HG02943 (cell line): ENCODE data around the gene NAPEPLD.
"Not testable (repeated sequence)": the region's sequence is repeated elsewhere in the genome, so short reads cannot be mapped to it uniquely, and the experiment has no call there.

Experiments used
- ATAC-seq: cut with Tn5 transposase; IDR thresholded peaks from one replicate; pipeline ENCODE4 v1.9.1; 2021; ENCODE audit warnings: mild to moderate bottlenecking, low read depth, moderate library complexity; ENCODE audit not compliant: unreplicated experiment

NAPEPLD gene

DNA sequence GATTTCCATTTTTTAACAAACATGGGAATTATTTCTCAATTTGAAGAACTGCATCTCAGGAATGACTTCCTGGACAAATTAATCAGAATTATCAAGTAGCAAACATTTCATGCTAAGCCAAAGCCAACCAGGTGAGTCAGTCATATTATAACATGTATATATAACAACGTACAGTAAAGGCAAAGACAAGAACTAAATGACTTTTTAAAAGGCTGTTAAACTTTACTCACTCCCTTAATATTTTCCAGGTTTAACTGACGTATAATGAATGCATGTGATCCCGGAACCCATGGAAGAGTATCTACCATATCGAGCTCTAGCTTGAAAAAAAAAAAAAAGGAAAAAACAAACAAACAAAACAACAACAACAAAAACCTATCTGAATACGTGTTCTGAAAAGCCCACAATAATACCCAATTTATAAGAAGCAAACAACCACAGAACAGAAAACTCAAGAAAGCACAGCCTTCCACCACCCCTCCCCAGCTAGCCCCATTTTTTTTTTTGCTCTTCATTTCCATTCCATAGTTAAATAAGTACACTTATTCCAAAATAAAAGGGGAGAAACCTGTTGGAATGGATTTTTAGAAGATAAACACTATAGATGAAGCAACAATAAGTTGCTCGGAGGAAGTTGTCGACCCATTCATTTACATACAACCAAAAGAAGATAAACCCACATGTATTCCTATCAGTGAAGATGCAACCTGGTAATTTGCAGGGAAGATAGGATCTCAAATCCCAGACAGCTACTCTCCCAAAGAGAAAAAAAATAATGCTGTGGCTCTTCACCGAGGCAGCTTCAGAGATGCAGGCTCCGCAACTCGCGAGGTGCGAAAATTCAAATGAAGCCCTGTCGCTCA, 537 bp downstream of the NAPEPLD start:
- no peak for ATAC-seq

DNA sequence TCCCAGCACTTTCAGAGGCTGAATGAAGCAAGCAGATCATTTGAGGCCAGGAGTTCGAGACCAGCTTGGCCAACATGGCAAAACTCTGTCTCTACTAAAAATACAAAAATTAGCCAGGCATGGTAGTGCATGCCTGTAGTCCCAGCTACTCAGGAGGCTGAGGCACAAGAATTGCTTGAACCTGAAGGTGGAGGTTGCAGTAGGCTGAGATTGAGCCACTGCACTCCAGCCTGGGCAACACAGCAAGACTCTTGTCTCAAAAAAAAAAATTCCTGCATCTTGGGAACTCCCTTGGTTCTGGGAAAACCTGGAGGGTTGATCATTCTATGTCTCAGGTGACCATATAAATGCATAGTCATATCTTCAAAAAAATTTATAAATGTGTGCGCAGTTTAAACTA, 4.1 kb downstream of the NAPEPLD start:
- ATAC-seq: not testable (repeated sequence)

DNA sequence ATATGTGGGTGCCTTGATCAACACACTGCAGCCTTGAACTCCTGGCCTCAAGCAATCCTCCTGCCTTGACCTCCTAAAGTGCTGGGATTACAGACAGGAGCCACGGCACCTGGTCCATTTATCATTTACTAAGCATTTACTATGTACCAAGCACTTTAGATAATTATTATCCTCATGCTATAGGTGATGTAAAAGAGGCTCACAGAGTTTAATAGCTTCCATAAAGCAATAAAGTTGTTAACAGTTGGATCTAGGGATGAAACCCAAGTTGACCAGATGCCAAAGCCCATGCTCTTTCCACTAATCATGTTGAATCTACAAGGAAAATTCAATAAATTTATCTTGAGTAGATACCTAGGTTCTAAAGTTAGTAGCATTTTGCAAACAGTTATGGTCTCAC, 5.0 kb downstream of the NAPEPLD start:
- ATAC-seq: no peak

DNA sequence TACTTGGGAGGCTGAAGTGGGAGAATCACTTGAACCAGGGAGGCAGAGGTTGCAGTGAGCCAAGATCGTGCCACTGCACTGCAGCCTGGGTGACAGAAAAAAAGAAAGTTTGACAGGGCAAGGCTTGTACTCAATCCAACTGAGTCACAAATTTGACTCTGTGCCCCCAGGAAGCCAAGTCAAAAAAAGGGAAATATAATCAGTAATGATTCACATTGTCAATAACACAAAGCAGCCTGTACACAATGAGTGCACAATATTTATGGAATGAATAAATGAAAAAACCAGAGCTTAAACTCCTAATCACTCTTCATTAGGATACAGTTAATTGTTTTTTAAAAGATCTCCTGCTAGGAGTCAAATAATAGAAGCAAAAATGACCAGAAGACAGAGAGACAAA, 6.4 kb downstream of the NAPEPLD start:
- ATAC-seq: no peak

DNA sequence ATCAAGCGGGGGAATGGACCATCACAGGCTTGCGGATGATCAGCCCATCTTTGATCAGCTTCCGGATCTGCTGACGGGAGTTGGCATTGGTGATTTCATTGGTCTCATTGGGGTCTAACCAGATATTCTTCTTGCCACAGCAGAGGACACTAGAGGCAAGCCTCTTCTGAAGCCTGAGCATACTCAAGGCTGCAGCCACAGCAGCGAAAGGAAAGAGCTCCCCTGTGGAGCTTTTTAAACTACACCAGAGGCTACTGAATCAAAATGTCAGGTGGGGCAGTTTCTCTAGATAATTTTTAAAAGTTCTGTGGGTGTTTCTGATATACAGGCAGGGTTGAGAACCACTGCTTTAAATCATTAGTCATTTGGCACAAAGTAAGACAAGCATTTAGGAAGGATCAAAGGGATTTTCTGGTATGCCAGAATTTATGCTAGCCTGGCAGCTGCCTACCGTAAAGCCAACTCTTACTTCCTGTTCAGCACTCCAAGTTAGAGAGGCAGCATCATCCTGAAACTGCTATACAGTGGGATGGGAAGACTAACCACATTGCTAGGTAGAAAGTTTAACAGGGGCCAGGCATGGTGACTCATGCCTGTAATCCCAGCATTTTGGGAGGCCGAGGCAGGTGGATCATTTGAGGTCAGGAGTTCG, 7.0 kb downstream of the NAPEPLD start:
- no peak for ATAC-seq

DNA sequence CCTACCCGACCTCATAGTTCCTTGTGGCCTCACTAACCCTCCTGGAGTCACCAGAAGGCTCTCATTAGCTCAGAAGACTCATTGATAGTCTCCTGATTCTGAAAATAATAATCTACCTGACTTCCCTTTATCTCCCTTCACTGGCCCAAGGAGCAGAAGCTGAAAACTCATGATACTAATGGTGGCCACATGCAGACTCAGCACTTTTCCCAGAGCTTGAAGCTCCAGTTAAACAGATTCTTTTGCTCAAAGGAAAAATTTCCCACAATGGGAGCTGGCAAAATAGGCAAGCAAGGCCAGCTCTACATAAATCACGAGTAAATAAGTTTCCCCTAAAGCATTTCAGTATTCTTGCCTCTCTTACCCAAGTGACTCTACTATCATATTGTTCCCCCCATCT, 8.2 kb downstream of the NAPEPLD start:
- no peak for ATAC-seq

DNA sequence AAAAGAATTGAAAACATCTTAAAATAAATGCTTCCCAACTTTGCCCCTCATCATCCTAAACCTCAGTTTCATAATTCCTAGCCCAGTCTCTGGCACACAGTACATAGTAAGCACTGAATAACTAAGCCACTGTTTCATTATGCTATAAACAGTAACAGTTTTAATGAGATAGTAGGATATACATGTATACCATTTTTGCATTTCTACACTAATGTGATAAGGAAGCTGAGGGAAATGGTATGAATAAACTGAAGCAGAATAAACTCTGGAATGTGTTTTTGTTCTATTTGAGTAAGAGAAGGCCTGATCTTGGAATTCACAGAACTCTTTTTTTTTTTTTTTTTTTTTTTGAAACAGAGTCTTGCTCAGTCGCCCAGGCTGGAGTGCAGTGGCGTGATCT, 8.8 kb downstream of the NAPEPLD start:
- ATAC-seq: no peak

DNA sequence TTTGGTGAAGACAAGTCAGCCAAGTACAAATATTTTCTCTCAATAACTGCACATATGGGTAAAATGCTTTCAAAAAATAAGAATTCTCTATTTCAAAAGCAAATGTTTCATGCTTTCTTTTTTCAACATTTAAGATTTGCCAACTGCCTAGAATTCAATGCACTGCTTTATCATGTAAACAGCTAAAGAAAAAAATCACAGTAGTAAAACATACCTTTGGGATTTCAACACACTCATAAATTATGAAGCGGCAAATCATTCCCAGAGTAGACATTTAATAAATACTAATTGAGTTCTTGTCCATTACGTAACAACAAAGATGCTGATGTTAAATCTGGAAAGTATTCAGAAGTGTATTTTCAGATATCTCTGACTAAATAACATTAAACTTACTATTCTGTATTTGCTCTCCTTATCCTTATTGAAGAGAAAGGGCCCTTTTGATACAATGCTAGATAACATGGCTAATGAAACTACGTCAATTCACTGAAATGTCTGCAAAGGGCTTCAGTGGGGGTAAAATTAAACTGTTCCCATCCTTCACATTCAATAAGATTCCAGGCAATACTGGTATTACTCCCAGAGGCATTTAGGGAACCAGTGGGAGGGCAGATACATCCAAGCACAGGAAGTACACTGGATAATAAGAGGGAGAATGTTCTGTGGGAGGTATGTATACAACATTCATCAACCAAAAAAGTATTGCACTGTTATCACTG, 13.9 kb downstream of the NAPEPLD start:
- ATAC-seq: no peak

DNA sequence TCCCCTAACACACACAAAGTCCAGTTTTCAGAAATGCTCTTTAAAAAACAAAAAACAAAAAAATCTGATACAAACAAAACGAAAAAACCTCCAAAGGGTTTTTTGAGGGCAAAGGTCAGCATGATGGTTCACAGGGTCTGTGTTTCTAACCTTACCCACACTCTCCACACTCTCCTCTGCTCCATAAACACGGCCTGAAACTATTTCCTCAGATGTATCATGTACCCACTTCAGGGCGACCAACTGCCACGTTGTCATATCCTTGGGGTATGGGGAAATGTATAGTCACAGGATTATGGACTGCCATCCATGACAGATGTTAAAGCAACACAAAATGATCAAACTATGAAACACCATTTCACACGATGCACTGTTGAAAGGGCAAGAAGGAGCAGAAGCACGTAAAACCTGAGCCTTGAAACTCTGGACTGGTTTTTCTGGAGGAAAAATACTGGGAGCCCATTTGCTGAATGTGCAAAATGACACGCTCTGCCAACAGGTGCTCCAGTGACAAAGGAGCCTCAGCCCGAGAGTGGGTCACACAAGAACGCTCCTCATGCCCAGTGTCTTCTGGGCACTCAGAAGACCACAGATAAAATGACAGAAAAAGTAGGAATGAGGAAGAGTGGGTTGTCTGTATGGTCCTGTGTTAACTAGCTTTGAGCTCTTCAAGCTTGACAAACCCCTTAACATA, 15.8 kb downstream of the NAPEPLD start:
- ATAC-seq: no peak

DNA sequence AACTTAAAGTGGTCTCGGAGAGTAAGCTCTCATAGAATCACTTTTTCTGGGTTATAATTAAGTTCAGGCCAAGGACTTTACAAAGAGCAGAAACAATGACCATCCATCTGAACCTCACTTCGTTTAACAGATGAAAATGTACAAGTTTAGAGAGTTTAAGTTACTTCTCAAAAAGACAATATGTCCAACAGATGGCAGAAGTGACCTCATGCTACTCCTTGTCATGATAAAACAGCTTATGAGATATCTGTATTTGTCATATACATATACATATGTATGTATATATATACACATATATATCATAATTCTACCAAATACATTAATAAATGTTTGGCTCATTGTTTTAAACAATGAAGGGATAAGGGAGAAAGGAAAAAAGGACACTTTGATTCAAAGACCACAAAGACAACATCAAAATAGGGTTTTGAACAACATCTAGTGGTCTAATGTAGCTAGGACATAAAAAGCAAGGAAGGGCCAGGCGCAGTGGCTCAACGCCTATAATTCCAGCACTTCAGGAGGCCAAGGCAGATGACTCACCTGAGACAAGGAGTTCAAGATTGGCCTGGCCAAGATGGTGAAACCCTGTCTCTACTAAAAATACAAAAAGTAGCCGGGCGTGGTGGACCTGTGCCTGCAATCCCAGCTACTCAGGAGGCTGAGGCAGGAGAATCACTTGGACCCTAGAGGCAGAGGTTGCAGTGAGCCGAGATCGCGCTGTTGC, 17.8 kb downstream of the NAPEPLD start:
- no peak for ATAC-seq

DNA sequence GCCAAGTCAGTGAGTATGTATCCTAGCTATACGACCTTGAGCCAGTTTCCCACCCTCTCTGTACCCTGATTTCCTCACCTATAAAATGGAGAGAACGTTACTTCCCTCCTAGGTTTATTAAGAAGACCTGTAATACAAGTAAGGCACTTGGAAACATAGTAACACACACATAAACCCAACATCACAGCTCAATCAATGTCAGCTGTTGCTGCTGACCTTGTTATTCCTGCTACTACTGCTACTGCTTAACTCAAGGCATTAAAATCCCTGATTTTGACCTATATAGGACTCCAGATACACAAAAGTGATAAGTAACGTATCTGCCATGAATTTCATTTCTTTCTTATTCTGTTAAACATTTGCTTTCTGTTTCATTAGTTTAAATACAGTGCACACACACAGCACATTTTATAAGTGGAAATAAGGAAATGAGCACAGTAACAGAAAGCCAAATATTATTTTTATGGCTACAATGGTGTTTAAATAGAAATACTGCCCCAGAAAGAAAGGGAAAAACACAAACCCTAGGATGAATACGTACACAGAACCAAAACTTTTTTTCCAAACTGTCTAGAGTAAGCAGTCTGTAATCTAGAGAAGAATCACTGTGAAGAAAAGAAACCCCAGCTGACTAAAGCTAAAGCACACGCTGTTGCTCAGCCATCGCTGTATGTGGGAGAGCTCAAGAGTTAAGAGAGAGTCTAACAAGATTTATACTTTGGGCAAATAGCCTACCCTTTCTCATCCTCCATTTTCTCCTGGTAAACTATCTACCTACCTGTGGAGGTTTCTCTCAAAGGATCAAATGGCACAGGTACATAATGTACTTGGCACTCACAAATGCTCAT, 19.0 kb downstream of the NAPEPLD start:
- ATAC-seq: no peak

DNA sequence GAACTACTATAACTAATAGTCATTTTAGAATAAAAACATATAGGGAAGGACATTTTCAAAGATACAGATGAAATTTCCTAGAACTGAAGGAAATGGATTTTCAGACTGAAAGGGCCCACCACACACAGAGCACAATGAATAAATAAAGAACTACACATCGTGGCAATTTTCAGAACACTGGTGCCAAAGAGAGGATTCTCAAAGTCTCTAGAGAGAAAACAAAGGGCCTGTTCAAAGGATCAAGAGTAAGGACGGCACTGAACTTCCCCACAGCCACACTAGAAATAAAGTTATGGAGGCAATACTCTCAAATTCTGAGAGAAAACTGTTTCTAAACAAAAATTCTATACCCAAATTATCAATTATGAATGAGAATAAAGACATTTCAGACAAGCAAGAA, 21.9 kb downstream of the NAPEPLD start:
- no peak for ATAC-seq

DNA sequence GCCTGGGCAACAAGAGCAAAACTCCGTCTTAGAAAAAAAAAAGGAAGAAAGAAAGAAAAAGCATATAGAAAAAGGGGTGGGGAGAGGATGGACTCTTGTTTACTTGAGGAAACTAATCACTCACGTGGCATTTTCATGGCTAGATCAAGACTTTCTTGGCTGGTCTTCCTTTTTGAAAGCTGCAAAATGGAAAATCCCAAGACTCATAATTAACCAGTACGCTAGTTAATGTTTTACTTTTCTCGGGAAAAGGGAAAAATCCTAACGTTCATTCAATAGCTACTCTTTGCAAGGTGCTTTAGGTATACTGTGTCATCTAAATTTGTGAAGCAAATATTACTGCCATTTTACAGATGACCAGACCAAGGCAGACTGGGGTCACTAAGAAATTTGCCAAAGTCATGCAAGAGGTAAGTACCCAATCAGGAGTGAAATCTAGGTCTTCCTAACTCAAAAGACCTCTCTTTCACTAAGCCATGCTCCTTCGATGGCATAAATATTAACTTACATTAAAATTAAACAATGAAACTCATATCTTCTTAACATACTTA, 24.4 kb downstream of the NAPEPLD start:
- no peak for ATAC-seq

DNA sequence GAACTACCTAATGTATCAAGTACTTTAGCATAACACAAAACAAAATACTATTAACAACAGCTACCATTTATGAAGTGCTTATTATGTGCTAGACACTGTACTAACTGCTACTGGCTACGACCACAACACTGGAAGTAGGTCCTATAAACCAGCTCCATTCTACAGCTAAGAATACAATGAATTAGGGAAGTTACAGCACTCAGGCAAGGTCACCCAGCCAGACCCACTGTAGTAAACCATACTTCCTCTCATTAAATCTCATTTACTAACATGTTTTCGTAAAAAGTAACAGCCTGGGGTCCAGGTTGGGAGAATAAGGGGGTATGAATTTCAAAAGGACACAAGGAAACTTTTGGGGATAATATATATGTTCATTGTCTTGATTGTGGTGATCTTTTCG, 25.4 kb downstream of the NAPEPLD start:
- ATAC-seq: no peak

DNA sequence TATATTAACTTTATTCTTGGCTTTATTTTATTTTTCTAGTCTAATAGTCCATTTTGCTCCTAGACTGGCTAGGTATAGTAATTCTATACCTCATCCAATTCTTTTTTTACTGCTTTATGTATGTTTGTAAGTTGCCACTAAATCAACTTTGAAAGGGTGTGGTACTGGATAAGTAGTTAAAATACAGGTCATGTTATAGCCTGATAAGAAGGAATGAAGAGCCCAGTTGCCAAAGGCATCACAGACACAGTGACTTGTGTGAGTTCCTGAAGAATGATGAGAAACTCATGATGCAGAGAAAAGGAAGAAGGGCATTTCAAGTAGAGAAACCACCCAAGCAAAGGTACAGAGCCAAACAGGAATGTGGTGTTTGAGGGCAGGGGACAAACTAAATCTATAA, 27.3 kb downstream of the NAPEPLD start:
- ATAC-seq: no peak

DNA sequence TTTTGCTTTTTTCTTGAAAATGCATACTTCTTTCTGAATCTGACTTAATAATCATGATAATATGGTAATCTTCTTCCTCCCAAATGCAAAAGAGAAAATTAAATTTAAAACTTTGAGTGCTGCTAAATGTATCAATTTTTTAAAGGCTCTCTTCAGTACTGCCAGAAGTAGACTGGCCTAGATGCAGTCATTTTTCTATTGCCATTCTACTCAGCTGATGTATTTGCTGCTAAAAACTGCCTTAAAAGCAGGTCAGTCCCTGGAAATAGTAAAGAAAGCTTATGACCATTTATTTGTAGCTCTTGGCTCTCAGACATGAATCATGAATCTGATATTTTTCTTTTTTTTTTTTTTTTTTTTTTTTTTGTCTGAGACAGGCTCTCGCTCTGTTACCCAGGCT, 28.5 kb downstream of the NAPEPLD start:
- ATAC-seq: no peak

DNA sequence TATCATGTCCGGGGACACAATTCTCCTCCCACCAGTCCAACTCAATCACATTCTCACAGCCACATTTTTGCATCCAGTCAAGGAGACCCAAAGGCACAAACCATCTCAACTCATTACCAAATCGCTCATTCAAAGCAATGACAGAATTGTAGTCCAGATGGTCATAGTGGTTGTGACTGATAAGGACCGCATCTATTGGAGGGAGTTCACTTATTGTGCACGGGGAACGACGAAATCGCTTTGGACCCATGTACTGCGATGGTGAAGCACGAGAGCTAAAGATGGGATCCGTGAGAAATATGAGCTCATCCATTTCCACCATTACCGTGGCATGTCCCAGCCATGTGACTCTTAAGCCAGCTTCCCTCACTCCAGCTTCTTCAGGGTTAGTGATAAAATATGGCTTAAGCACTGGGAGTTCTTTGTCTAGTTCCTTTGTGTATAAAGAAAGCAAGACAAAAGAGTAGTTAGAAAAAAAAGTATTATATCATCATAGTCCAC, 29.1 kb downstream of the NAPEPLD start:
- ATAC-seq: no peak

DNA sequence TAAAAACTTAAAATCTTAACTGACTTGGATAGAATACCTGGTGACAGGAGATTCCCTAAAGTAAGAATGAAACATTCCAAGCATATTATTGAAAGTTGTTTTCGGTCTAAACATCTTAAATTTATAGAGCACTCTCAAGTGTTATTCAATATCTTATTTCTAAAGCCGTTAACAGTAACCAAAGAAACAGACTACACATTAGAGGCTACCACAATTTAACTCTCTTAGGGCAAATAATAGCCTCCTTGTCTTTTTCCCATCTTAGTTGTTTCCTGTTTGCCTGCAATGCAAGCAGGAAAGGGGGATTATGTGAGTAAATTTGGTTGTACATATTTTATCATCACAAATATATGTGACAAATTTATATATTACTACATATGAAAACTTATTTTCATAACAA, 31.4 kb downstream of the NAPEPLD start:
- ATAC-seq: no peak

DNA sequence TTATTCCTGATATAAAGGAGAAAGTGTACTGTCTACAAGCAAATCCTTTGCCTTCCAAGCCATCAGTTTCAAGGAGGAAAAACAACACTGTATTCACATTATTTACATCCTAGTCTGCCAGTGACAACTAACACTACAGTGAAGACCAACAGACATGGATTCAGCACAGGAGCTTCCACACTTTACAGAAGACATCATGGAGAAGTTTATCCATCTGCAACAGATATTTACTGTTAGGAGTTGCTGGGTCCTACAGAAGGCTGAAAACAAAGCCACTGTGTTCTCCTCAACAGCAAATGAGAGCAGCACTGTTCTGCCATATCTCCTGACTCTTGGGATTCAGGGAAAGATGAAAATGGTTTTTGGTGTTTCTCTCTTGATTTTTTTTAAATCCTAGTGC, 31.9 kb downstream of the NAPEPLD start:
- no peak for ATAC-seq
